ENCODE measurements around the gene CACNA1G. TPM values are rescaled to one million over a fixed set of nuclear protein-coding genes. Genes with fewer than 3 reads are reported as not detected.

The CACNA1G gene
- total RNA-seq, 1 experiment from 2014 or later, result 0.04 TPM

- Histone ChIP-seq H3K79me2 (ENCODE audit: low read length) (peaks cover 56% of the 10 kb centered on the region), H3K4me2 (ENCODE audit: low read length) (no peak overlapping the region), H3K9me2 (replicated peaks; ENCODE audit: low read length) (no peaks in the 10 kb centered on the region), H3F3A (ENCODE audit: low read length, unreplicated experiment) (peaks cover 12% of the 10 kb centered on the region), H3K4me3 (ENCODE audit: low read length) (no peak overlapping the region), H3K4me1 (ENCODE audit: insufficient read depth, low read length) (peaks cover 64% of the 10 kb centered on the region), H3K9me3 (ENCODE audit: low read length) (no peaks in the 10 kb centered on the region), H2AFZ (ENCODE audit: low read length) (no peak overlapping the region), H3K27ac (ENCODE audit: low read length) (peak overlapping the region; percentile 90; the same call in 1 of the 2 replicates), H3K36me3 (ENCODE audit: low read depth, low read length) (peaks cover 11% of the 10 kb centered on the region; the same call in 1 of the 2 replicates), H3K9ac (ENCODE audit: low read length) (no peak overlapping the region), H4K20me1 (ENCODE audit: low read length) (no peaks in the 10 kb centered on the region), H3K27me3 (ENCODE audit: low read length) (no peaks in the 10 kb centered on the region)
- DNase-seq (no peak), ATAC-seq (no peak)
- POLR2A ChIA-PET (ENCODE audit: unreplicated experiment), result no interaction called here
- CTCF ChIA-PET, result no interaction called here
- no peak for TF ChIP-seq EZH2phosphoT487 (IDR thresholded peaks at IDR 0.05; ENCODE audit: borderline replicate concordance, low read length)
- TF ChIP-seq CTCF (conservative IDR thresholded peaks at IDR 0.05; ENCODE audit: low read depth, low read length), result no peak
- TF ChIP-seq EZH2 (IDR thresholded peaks at IDR 0.05; ENCODE audit: low read length, unreplicated experiment), result no peak
- no TSS peak for BruUV-seq (replicated peaks)
- intact Hi-C loops (cut with micrococcal nuclease), result no loop called here
Observed at GRCh38 chr17:50641357-50641756, 80.8 kb downstream of the CACNA1G start.

- peaks cover 49% of the 10 kb centered on the region for H3K79me2 ChIP-seq (ENCODE audit: low read length)
Observed at GRCh38 chr17:50642071-50642721, 81.7 kb downstream of the CACNA1G start.

More at GRCh38 chr17:50642071-50642721, 81.7 kb downstream of the CACNA1G start:
- Histone ChIP-seq H3K27me3 (ENCODE audit: low read length) (no peaks in the 10 kb centered on the region), H4K20me1 (ENCODE audit: low read length) (no peaks in the 10 kb centered on the region), H3K4me3 (ENCODE audit: low read length) (no peak overlapping the region), H3K9ac (ENCODE audit: low read length) (no peak overlapping the region), H3K36me3 (ENCODE audit: low read depth, low read length) (peaks cover 11% of the 10 kb centered on the region; the same call in 1 of the 2 replicates), H3K9me3 (ENCODE audit: low read length) (no peaks in the 10 kb centered on the region), H3F3A (ENCODE audit: low read length, unreplicated experiment) (peaks cover 12% of the 10 kb centered on the region), H3K4me1 (ENCODE audit: insufficient read depth, low read length) (peaks cover 56% of the 10 kb centered on the region), H3K27ac (ENCODE audit: low read length) (no peak overlapping the region), H2AFZ (ENCODE audit: low read length) (no peak overlapping the region), H3K4me2 (ENCODE audit: low read length) (no peak overlapping the region), H3K9me2 (replicated peaks; ENCODE audit: low read length) (no peaks in the 10 kb centered on the region)
- TF ChIP-seq CTCF (conservative IDR thresholded peaks at IDR 0.05; ENCODE audit: low read depth, low read length) (no peak), EZH2 (IDR thresholded peaks at IDR 0.05; ENCODE audit: low read length, unreplicated experiment) (no peak), EZH2phosphoT487 (IDR thresholded peaks at IDR 0.05; ENCODE audit: borderline replicate concordance, low read length) (no peak)
- POLR2A ChIA-PET (ENCODE audit: unreplicated experiment), result no interaction called here
- ATAC-seq, result no peak
- DNase-seq, result no peak
- CTCF ChIA-PET, result no interaction called here
- no TSS peak for BruUV-seq (replicated peaks)
- intact Hi-C loops (cut with micrococcal nuclease), result no loop called here

Measured in PC-3 (cell line).